Choroid plexus epithelial cell (primary cell): ENCODE results near the gene ZNF688.

Experiments
- DNase-seq: peaks from one replicate; pipeline ENCODE4 v3.0.0-alpha.2; 2010; ENCODE audit warnings: low read depth
- H3K4me3 ChIP-seq: 2 replicates; pipeline ENCODE4 v1.5.1; 2011; ENCODE audit warnings: low read depth, mild to moderate bottlenecking, control low read depth, low read length, moderate library complexity
- TF ChIP-seq, protein P1 (sequence below): conservative IDR thresholded peaks from 2 replicates; pipeline ENCODE4 v1.5.1; 2011; ENCODE audit warnings: low read depth, mild to moderate bottlenecking, control low read depth, inconsistent platforms, low read length, moderate library complexity

The ZNF688 gene

DNA sequence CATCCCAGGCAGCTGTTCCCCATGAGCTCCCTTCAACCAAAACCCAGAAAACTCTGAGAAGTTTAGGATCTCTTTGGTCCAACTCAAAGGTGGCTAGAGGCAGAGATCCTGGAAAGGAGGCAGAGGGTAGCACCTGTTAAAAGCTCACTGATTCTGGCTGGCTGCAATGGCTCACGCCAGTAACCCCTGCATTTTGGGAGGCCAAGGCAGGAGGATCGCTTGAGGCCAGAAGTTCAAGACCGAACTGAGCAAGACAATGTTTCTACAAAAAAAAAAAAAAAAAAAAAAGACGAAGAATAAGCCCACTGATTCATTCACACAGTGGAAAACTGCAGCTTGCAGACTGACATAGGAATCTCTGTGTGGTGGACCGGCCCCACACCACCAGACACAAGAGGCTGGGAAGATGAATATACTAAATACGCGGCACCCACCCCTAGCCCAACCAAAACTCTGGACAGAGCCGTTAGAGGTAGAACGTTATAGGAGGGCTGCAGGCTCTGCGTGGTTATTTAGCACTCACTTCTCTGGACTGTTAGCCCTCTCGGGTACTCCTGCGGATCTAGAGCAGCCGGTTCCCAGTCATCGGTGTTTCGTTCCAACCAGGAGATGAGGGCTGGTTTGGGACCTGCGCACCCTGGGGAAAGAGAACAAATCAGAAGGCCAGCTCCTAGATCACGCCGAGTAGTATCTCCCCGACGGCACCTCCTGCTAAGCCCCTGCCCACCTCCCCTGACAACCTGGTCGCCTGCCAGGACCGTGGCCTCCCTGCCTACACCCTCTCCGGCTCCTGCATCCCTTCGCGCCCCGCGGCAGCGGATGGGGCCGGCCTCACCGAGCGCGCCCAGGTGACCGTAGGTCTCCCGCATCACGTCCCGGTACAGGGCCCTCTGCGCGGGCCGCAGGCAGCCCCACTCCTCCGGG lies 37.8 kb upstream of the ZNF688 start:
- peak; percentile 53 for DNase-seq
- H3K4me3 ChIP-seq, result peak overlapping the region; percentile 72
- TF ChIP-seq, protein P1, sequence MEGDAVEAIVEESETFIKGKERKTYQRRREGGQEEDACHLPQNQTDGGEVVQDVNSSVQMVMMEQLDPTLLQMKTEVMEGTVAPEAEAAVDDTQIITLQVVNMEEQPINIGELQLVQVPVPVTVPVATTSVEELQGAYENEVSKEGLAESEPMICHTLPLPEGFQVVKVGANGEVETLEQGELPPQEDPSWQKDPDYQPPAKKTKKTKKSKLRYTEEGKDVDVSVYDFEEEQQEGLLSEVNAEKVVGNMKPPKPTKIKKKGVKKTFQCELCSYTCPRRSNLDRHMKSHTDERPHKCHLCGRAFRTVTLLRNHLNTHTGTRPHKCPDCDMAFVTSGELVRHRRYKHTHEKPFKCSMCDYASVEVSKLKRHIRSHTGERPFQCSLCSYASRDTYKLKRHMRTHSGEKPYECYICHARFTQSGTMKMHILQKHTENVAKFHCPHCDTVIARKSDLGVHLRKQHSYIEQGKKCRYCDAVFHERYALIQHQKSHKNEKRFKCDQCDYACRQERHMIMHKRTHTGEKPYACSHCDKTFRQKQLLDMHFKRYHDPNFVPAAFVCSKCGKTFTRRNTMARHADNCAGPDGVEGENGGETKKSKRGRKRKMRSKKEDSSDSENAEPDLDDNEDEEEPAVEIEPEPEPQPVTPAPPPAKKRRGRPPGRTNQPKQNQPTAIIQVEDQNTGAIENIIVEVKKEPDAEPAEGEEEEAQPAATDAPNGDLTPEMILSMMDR, result no peak

DNA sequence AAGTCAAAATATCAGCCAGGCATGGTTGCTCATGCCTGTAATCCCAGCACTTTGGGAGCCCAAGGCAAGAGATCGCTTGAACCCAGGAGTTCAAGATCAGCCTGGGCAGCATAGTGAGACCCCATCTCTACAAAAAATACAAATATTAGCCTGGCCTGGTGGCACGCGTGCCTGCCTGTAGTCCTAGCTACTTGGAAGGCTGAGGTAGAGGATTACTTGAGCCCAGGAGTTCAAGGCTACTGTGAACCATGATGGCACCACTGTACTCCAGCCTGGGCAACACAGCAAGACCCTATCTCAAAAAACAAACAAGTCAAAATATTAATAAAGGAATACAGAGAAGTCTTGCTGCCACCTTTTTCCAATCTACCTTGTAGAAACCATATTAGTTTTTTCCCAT lies 34.5 kb upstream of the ZNF688 start:
- H3K4me3 ChIP-seq, result no peak overlapping the region
- no peak for DNase-seq
- TF ChIP-seq, protein P1, result no peak

DNA sequence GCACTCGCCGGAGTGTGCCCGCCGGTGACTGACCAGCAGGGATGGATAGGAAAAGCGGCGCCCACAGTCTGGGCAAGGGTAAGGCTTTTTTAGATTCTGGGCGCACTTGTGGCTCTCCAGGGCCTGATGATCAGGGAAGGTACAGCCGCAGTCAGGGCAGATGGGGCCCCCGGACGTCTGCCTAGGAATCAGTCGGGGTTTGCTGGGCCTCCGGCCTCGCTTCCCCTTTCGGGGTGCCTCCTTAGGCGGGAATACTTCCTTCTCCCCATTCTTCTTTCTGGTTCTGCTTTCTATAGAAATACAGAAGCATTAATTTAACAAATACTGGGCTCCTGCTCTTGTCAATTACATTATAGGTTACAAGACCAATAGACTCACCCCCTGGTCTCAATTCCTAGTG lies 33.6 kb upstream of the ZNF688 start:
- H3K4me3 ChIP-seq, result no peak overlapping the region
- DNase-seq, result no peak
- TF ChIP-seq, protein P1, result no peak

DNA sequence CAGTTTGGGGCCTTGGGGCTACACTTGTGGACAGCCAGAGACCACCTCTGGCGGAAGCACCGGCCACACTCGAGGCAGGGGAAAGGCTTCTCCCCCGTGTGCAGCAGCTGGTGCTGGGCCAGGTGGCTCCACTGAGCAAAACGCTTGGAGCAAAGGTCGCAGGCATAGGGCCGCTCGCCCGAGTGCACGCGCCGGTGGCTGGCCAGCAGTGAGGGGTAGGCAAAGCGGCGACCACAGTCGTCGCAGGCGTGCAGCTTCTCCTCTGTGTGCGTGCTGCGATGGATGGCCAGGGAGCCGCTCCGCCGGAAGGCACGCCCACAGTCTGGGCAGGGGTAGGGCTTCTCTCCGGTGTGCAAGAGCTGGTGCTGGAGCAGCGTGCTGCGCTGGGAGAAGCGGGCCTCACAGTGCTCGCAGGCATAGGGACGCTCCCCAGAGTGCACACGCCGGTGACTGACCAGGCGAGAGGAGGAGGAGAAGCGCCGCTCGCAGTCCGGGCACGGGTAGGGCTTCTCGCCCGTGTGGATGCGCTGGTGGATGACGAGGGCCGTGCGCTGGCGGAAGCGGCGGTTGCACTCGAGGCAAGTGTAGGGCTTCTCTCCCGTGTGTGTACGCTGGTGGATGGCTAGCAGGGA lies 32.9 kb upstream of the ZNF688 start:
- no peak for DNase-seq
- H3K4me3 ChIP-seq, result no peak overlapping the region
- TF ChIP-seq, protein P1, result no peak

DNA sequence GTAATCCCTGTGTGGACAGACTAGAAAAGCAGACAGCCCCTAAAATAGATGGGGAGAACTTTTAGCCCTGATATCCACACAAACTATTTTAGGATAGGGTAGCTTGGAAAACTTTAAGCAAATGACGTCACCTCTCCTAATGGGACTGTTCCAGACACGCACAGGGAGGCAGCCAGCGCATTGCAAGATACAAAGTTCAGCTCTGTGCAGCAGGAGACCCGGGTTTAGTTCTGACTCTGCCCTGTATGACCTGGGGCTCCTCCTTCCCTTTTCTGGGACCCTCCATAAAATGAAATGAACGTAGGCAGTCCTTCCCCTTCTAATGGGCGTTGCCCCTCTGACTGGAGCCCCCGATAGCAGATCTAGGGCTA lies 32.4 kb upstream of the ZNF688 start:
- no peak for DNase-seq
- H3K4me3 ChIP-seq, result no peak overlapping the region
- TF ChIP-seq, protein P1, result no peak

DNA sequence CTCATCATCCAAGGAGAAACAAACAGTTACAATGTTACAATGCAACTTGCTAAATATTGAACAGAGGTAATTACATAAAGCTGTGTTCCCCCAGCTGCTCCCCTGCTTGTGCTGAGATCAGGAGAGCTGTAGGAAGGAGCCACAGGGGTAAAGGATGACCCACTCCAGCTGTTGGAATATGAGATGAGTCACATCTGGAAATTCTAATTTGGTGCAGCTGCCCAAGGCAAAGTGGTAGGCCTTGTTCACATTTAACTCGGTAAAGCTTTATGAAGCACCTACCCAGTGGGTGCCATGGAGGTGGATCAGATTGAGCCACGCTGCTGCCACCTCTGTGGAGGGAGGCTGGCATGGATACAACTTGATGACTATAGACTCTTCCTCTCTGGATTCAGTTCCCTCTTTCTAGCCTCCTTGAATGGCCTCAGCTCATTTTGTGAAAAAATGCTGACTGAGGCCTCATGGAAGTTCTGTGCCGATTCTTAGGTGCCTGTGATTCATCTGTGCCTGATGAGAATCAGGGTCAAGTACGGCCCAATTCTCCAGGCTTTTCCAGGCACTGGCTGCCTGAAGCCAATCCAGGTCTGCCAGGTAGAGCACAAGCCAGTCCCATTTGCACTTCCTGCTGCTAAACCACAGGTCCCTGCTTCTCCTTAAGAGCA lies 31.2 kb upstream of the ZNF688 start:
- DNase-seq, result peak; percentile 20

More for the DNA sequence above, 31.2 kb upstream of the ZNF688 start:
- TF ChIP-seq, protein P1, result no peak
- H3K4me3 ChIP-seq, result no peak overlapping the region
